ENCODE data around the gene ABCA2. TPM values are rescaled to one million over a fixed set of nuclear protein-coding genes. Genes with fewer than 3 reads are reported as not detected.
A peak's percentile ranks its signal among the peaks of the same experiment; 100 is the strongest.

Gene ABCA2
- total and polyA plus RNA-seq, 9 of the 15 experiments (the other 6 are each of a cell fraction or from before 2014, with no cell fraction given): 0.69 to 16.3 (median 6.1) TPM; not detected in 2

- TF ChIP-seq HMG20B (CRISPR knock-in tag; IDR thresholded peaks at IDR 0.05): no peak
- TF ChIP-seq EP400 (IDR thresholded peaks at IDR 0.05): peak; percentile 53; the same call in 1 of the 2 replicates
- 0 out of 2 replicates have a peak, but pooled peaks have one; percentile 38 for TF ChIP-seq SMARCA4 (IDR thresholded peaks at IDR 0.05)
- peak in 1 of 2 experiments; percentile 52; a peak in 1 of 4 replicates for TF ChIP-seq MAZ (CRISPR knock-in tag; conservative IDR thresholded peaks at IDR 0.05 in 1 of 2, IDR thresholded peaks at IDR 0.05 in 1 of 2)
- TF ChIP-seq BRD9 (IDR thresholded peaks at IDR 0.05; ENCODE audit: low read depth, partially characterized antibody): peak; percentile 23
- TF ChIP-seq RREB1 (CRISPR knock-in tag; IDR thresholded peaks at IDR 0.05): no peak
- 0 out of 2 replicates have a peak, but pooled peaks have one; percentile 23 for TF ChIP-seq HDGF (IDR thresholded peaks at IDR 0.05)
- no peak for TF ChIP-seq EHMT2 (IDR thresholded peaks at IDR 0.05)
- TF ChIP-seq BCL6 (CRISPR knock-in tag; IDR thresholded peaks at IDR 0.05): no peak
- TF ChIP-seq ZBTB9 (CRISPR knock-in tag; IDR thresholded peaks at IDR 0.05): 0 out of 2 replicates have a peak, but pooled peaks have one; percentile 17
- TF ChIP-seq KDM1A (IDR thresholded peaks at IDR 0.05): no peak
- TF ChIP-seq MXD1 (CRISPR knock-in tag; IDR thresholded peaks at IDR 0.05; ENCODE audit: borderline replicate concordance, poor library complexity, severe bottlenecking): peak; percentile 7
- no peak for TF ChIP-seq DIDO1 (tag; IDR thresholded peaks at IDR 0.05; ENCODE audit: low read depth)
- TF ChIP-seq COPS2 (conservative IDR thresholded peaks at IDR 0.05): no peak
- no peak for TF ChIP-seq NCOR1 (IDR thresholded peaks at IDR 0.05)
- TF ChIP-seq ETV1 (tag; conservative IDR thresholded peaks at IDR 0.05; ENCODE audit: low read depth): no peak
- TF ChIP-seq USF2 (CRISPR knock-in tag; IDR thresholded peaks at IDR 0.05): no peak
- TF ChIP-seq ZNF324 (CRISPR knock-in tag; IDR thresholded peaks at IDR 0.05): no peak
- no peak for TF ChIP-seq ZFP30 (CRISPR knock-in tag; IDR thresholded peaks at IDR 0.05; ENCODE audit: borderline replicate concordance)
- no peak for TF ChIP-seq MAFF (IDR thresholded peaks at IDR 0.05; ENCODE audit: low read length)
- TF ChIP-seq CSDE1 (IDR thresholded peaks at IDR 0.05): no peak
- no peak for TF ChIP-seq MYNN (IDR thresholded peaks at IDR 0.05)
- TF ChIP-seq MYNN (CRISPR knock-in tag; IDR thresholded peaks at IDR 0.05): no peak
Measured at GRCh38 chr9:137070906-137071275, 42.9 kb upstream of the ABCA2 start (continued).
